Activated CD4-positive, alpha-beta memory T cell treated with anti-CD3 and anti-CD28 coated beads, Interleukin-2, amount 10 ng/mL, durations not matched to agents 7 days and 5 days (primary cell): ENCODE measurements around the gene ZNF555. TPM values are rescaled to one million over a fixed set of nuclear protein-coding genes. Genes with fewer than 3 reads are reported as not detected.
"Not testable (repeated sequence)": the region's sequence is repeated elsewhere in the genome, so short reads cannot be mapped to it uniquely, and the experiment has no call there.

Experiments
- CTCF ChIA-PET: fragments of 350-600 bp; sonication (Branson Sonifier 250); formaldehyde crosslinking; loops from one replicate; lab custom pipeline; 2021; ENCODE audit warnings: antibody characterized with exemption, inconsistent platforms; lab: Charles Lee
- POLR2A ChIA-PET: fragments of 350-600 bp; sonication (Branson Sonifier 250); formaldehyde crosslinking; loops from one replicate; lab custom pipeline; 2021; ENCODE audit warnings: antibody characterized with exemption; lab: Charles Lee
- DNase-seq: peaks from one replicate; pipeline ENCODE4 v3.0.0-alpha.2; 2020
- H3K27ac Mint-ChIP-seq: one replicate; pipeline ENCODE4 v1.8.0; 2021; ENCODE audit warnings: mild to moderate bottlenecking, mixed read lengths
- H3K27me3 Mint-ChIP-seq: one replicate; pipeline ENCODE4 v1.8.0; 2021; ENCODE audit warnings: mixed read lengths
- H3K36me3 Mint-ChIP-seq: one replicate; pipeline ENCODE4 v1.8.0; 2021; ENCODE audit warnings: low read depth, mixed read lengths
- H3K4me1 Mint-ChIP-seq: one replicate; pipeline ENCODE4 v1.8.0; 2021; ENCODE audit warnings: mixed read lengths
- H3K4me3 Mint-ChIP-seq: one replicate; pipeline ENCODE4 v1.8.0; 2021; ENCODE audit warnings: mild to moderate bottlenecking, mixed read lengths
- H3K9me3 Mint-ChIP-seq: one replicate; pipeline ENCODE4 v1.8.0; 2021; ENCODE audit warnings: mixed read lengths
- total RNA-seq, 2 experiments: library from RNA; stranded (reverse); gene quantifications; one replicate each; pipeline ENCODE4 v1.2.3, GENCODE V29; 2021

The ZNF555 gene
- 1 to 10 TPM; 2.7 to 2.9 TPM for total RNA-seq

DNA sequence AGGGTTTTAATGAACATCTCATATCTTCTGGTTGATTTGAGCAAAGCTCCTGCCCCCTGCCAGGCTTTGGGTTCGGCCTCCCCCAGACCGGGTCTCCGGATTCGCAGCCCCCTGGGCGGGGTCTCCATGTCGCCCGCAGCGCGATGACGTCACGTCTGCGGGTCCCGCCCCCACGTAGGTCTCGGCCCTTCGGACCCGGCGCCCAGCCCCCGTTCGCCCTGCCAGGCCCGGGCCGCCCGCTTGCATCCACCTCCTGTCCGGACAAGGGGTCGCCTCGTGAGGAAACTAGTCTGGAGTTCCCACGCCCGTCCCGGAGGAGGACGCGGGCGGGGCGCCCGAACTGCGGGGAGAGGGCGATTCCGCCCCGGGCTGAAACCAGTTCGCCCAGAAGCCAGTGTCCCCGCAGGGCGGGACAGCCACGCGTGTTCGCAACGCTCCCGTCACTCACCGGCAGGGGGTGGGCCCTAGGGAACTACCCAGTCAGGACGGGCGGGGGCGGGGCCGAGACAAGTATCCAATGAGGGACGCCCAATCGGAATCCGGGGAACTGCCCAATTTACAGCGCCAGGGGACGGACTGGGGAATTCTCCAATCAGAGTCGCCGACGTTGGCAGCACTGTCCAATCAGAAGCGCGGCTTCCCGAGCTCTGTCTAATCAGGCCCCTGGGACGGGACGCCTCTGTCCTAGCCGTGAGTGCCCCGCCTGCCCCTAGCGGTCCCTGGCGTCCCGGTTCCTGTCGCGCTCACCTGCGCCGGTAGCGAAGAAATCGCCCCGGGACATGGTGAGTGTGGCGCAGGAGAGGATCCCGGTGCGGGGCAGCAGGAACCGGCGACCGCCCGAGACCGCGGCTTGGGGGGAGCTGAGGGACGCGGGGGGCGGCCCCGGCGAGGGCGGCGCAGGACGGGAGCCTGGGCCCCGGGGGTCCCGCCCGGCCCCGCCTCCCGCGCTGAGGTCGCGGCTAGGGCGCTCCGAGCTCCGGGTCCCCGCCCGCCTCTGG is at the start of gene ZNF555:
Gene ZNF555 (plus strand): TSS at position 682 of the 998 bp plus-strand sequence. CDS start 98 bp downstream, at position 780.
- POLR2A ChIA-PET: interaction anchor here (0.9 to 1.6 kb wide), 3 partner anchors 10 to 179 kb away, joined by 3 to 5 read pairs (median 4); no protein-coding TSS in a partner anchor
- peaks cover 19% of the 10 kb centered on the region for H3K36me3 Mint-ChIP-seq
- CTCF ChIA-PET: interaction anchor here (0.7 to 1.2 kb wide), 6 partner anchors 10 to 193 kb away, joined by 3 to 12 read pairs (median 4); partner anchors contain the start of genes ZNF554 and ZNF57
- H3K4me1 Mint-ChIP-seq: peaks cover 12% of the 10 kb centered on the region
- H3K27ac Mint-ChIP-seq: peak within 1 kb of the TSS; percentile 52
- H3K27me3 Mint-ChIP-seq: no peaks in the 10 kb centered on the region
- H3K4me3 Mint-ChIP-seq: peak within 1 kb of the TSS; percentile 85
- DNase-seq: peak; percentile 97
- H3K9me3 Mint-ChIP-seq: peaks cover 26% of the 10 kb centered on the region

DNA sequence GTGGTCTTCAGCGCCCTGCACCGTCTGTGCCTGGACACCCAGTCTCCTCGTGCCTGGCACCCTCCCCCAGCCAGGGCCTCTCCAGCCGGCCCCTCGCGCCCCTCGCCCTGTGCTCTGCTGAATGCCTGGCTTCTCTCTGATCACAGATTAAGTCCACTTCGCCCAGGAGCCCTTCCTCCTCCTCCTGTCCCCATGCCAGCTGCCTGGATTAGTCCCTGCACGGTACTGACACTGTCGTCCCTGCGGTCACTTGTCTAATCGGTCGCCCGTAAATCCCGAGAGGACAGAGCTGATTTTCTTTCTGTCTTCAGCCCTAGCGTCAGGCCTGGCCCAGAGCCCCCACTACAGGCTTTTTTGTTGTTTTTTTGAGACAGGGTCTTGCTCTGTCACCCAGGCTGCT is 49.4 kb upstream of the ZNF555 start:
- no peak for DNase-seq
- no peaks in the 10 kb centered on the region for H3K9me3 Mint-ChIP-seq
- peaks cover 45% of the 10 kb centered on the region for H3K36me3 Mint-ChIP-seq
- POLR2A ChIA-PET: no interaction called here
- peaks cover 16% of the 10 kb centered on the region for H3K4me1 Mint-ChIP-seq
- CTCF ChIA-PET: no interaction called here
- H3K4me3 Mint-ChIP-seq: no peak overlapping the region
- H3K27ac Mint-ChIP-seq: no peak overlapping the region
- H3K27me3 Mint-ChIP-seq: no peaks in the 10 kb centered on the region

DNA sequence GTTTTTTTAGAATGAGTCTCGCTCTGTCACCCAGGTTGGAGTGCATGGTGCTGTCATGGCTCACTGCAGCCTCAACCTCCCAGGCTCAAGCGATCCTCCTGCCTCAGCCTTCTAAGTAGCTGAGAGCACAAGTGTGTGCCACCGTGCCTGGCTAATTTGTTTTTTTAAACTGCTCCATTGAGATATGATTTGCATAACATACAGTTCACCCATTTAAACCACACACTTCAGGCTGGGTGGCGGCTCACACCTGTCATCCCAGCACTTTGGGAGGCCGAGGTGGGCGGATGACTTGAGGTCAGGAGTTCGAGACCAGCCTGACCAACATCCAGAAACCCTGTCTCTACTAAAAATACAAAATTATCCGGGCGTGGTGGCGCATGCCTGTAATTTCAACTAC is 48.6 kb upstream of the ZNF555 start:
- peaks cover 41% of the 10 kb centered on the region for H3K36me3 Mint-ChIP-seq
- DNase-seq, H3K9me3 Mint-ChIP-seq, H3K27ac Mint-ChIP-seq, H3K27me3 Mint-ChIP-seq, H3K4me3 Mint-ChIP-seq, H3K4me1 Mint-ChIP-seq, CTCF ChIA-PET, POLR2A ChIA-PET: not testable (repeated sequence)

GRCh38 chr19:2793126-2793525 is 48.1 kb upstream of the ZNF555 start:
- no peak overlapping the region for H3K4me3 Mint-ChIP-seq
- no peaks in the 10 kb centered on the region for H3K9me3 Mint-ChIP-seq
- POLR2A ChIA-PET: no interaction called here
- H3K36me3 Mint-ChIP-seq: peaks cover 37% of the 10 kb centered on the region
- H3K4me1 Mint-ChIP-seq: peaks cover 5% of the 10 kb centered on the region
- H3K27me3 Mint-ChIP-seq: no peaks in the 10 kb centered on the region
- no peak overlapping the region for H3K27ac Mint-ChIP-seq
- DNase-seq: no peak
- CTCF ChIA-PET: no interaction called here

DNA sequence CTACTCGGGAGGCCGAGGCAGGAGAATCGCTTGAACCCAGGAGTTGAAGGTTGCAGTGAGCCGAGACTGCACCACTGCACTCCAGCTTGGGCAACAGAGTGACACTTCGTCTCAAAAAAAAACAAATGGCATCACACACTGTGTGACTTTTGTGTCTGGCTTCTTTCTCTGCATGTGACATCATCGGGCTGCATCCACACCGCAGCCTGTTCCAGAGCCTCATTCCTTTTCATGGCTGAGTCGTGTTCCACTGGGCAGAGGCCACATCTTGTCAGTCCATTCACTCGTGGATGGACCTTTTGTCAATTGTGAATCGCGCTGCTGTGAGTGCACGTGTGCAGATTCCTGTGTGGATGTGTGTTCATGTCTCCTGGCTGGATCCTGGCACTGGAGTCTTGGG is 47.7 kb upstream of the ZNF555 start:
- peaks cover 37% of the 10 kb centered on the region for H3K36me3 Mint-ChIP-seq
- no peak overlapping the region for H3K27ac Mint-ChIP-seq
- ChIA-PET POLR2A (no interaction called here), CTCF (no interaction called here)
- H3K4me3 Mint-ChIP-seq: no peak overlapping the region
- no peaks in the 10 kb centered on the region for H3K27me3 Mint-ChIP-seq
- H3K4me1 Mint-ChIP-seq: peaks cover 3% of the 10 kb centered on the region
- no peak for DNase-seq
- H3K9me3 Mint-ChIP-seq: no peaks in the 10 kb centered on the region

DNA sequence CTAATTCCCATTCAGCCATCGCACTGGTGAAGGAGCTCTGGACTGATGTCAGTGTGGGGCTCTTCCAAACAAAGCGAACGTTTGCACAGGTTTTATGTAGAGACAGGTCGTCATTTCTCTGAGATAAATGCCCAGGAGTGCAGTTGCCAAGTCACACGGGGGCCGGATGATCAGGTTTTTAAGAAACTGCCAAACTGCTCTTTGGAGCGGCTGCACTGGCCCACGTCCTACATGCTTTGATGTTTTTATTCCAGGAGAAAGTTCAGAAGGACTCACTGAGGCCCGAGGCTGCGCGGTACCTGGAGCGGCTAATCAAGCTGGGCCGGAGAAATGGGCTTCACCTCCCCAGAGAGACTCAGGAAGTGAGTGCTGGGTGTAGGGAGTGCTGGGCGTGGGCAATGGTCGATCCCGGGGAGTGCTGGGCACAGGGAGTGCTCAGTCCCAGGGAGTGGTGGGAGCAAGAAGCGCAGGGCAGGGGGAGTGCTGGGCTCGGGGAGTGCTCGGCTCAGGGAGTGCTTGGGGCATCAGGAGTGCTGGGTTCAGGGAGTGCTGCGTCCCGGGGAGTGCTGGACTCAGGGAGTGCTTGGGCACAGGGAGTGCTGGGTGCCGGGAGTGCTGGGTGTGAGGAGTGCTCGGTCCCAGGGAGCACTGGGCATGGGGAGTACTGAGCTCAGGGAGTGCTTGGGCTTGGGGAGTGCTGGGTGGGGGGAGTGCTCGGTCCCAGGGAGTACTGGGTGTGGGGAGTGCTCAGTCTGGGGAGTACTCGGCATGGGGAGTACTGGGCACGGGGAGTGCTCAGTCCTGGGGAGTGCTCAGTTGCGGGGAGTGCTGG is 45.2 kb upstream of the ZNF555 start:
- Mint-ChIP-seq H3K9me3 (no peaks in the 10 kb centered on the region), H3K27me3 (no peaks in the 10 kb centered on the region), H3K4me3 (no peak overlapping the region), H3K27ac (no peak overlapping the region), H3K36me3 (peaks cover 35% of the 10 kb centered on the region), H3K4me1 (no peaks in the 10 kb centered on the region)
- DNase-seq: no peak
- POLR2A ChIA-PET: no interaction called here
- CTCF ChIA-PET: no interaction called here

DNA sequence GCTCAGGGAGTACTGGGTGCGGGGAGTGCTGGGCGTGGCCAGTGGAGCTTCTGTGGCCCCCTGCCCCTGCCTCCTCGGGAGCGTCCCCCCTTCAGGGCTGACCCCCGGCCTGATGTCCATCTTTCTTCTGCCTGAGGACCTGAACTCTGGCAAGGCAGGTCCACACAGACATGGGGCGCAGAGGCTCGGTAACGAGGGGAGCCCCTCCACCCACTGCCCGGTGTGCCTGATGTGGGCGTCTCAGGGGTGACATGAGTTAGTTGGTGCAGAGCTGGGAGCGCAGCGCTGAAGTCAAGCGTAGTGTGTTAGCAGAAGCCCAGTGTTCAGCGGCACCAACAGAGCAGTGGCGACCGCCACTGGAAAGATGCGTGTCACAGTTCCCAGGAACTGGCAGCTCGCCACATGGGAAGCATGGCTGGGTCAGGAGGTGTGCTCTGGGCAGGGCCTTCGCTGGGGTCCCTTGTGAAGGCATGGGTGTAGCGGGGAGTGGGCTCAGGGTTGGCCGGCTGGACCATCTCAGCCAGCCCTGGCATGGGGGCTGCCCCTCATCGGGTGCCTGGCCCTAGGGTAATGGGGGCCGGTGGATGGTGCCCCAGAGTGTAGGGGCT is 44.5 kb upstream of the ZNF555 start:
- Mint-ChIP-seq H3K27me3 (no peaks in the 10 kb centered on the region), H3K36me3 (peaks cover 36% of the 10 kb centered on the region), H3K4me1 (no peaks in the 10 kb centered on the region), H3K4me3 (no peak overlapping the region), H3K27ac (no peak overlapping the region), H3K9me3 (no peaks in the 10 kb centered on the region)
- no peak for DNase-seq
- POLR2A ChIA-PET: no interaction called here
- CTCF ChIA-PET: no interaction called here

- H3K4me3 Mint-ChIP-seq: no peak overlapping the region
- ChIA-PET POLR2A (no interaction called here), CTCF (no interaction called here)
- no peaks in the 10 kb centered on the region for H3K4me1 Mint-ChIP-seq
- peaks cover 33% of the 10 kb centered on the region for H3K36me3 Mint-ChIP-seq
- no peak for DNase-seq
- H3K27ac Mint-ChIP-seq: no peak overlapping the region
- no peaks in the 10 kb centered on the region for H3K27me3 Mint-ChIP-seq
- no peaks in the 10 kb centered on the region for H3K9me3 Mint-ChIP-seq
Observed at GRCh38 chr19:2797280-2797679, 44.0 kb upstream of the ZNF555 start.

GRCh38 chr19:2798158-2798685 is 43.1 kb upstream of the ZNF555 start:
- ChIA-PET CTCF (no interaction called here), POLR2A (interaction anchor here (1.2 kb wide), 1 partner anchor 15 kb away, joined by 4 read pairs; the partner anchor contains the start of gene SGTA)
- DNase-seq: no peak
- Mint-ChIP-seq H3K27ac (no peak overlapping the region), H3K4me1 (no peaks in the 10 kb centered on the region), H3K4me3 (no peak overlapping the region), H3K27me3 (no peaks in the 10 kb centered on the region), H3K36me3 (peaks cover 38% of the 10 kb centered on the region), H3K9me3 (no peaks in the 10 kb centered on the region)

- no peaks in the 10 kb centered on the region for H3K27me3 Mint-ChIP-seq
- H3K4me3 Mint-ChIP-seq: no peak overlapping the region
- H3K27ac Mint-ChIP-seq: no peak overlapping the region
- ChIA-PET CTCF (interaction anchor here (0.8 kb wide), 1 partner anchor 20 kb away, joined by 3 read pairs; no protein-coding TSS in a partner anchor), POLR2A (interaction anchor here (1.2 kb wide), 1 partner anchor 15 kb away, joined by 4 read pairs; the partner anchor contains the start of gene SGTA)
- no peaks in the 10 kb centered on the region for H3K4me1 Mint-ChIP-seq
- H3K36me3 Mint-ChIP-seq: peaks cover 37% of the 10 kb centered on the region
- DNase-seq: no peak
- H3K9me3 Mint-ChIP-seq: no peaks in the 10 kb centered on the region
Observed at GRCh38 chr19:2798733-2799132, 42.5 kb upstream of the ZNF555 start.

GRCh38 chr19:2799273-2800020 is 41.8 kb upstream of the ZNF555 start:
- H3K9me3 Mint-ChIP-seq: no peaks in the 10 kb centered on the region
- ChIA-PET CTCF (interaction anchor here (0.8 kb wide), 1 partner anchor 20 kb away, joined by 3 read pairs; no protein-coding TSS in a partner anchor), POLR2A (interaction anchor here (1.2 kb wide), 1 partner anchor 16 kb away, joined by 4 read pairs; the partner anchor contains the start of gene SGTA)
- H3K27ac Mint-ChIP-seq: no peak overlapping the region
- no peak overlapping the region for H3K4me3 Mint-ChIP-seq
- H3K36me3 Mint-ChIP-seq: peaks cover 38% of the 10 kb centered on the region
- no peak for DNase-seq
- H3K4me1 Mint-ChIP-seq: no peaks in the 10 kb centered on the region
- H3K27me3 Mint-ChIP-seq: no peaks in the 10 kb centered on the region

GRCh38 chr19:2800506-2800905 is 40.8 kb upstream of the ZNF555 start:
- H3K4me1 Mint-ChIP-seq: no peaks in the 10 kb centered on the region
- no peak overlapping the region for H3K4me3 Mint-ChIP-seq
- no peaks in the 10 kb centered on the region for H3K27me3 Mint-ChIP-seq
- no peak overlapping the region for H3K27ac Mint-ChIP-seq
- ChIA-PET CTCF (no interaction called here), POLR2A (no interaction called here)
- DNase-seq: no peak
- peaks cover 36% of the 10 kb centered on the region for H3K36me3 Mint-ChIP-seq
- no peaks in the 10 kb centered on the region for H3K9me3 Mint-ChIP-seq
